Measurements from ENCODE around the gene NGB.
A peak's percentile ranks its signal among the peaks of the same experiment; 100 is the strongest.
"Not testable (repeated sequence)": the region's sequence is repeated elsewhere in the genome, so short reads cannot be mapped to it uniquely, and the experiment has no call there.

The NGB gene, protein sequence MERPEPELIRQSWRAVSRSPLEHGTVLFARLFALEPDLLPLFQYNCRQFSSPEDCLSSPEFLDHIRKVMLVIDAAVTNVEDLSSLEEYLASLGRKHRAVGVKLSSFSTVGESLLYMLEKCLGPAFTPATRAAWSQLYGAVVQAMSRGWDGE

DNA sequence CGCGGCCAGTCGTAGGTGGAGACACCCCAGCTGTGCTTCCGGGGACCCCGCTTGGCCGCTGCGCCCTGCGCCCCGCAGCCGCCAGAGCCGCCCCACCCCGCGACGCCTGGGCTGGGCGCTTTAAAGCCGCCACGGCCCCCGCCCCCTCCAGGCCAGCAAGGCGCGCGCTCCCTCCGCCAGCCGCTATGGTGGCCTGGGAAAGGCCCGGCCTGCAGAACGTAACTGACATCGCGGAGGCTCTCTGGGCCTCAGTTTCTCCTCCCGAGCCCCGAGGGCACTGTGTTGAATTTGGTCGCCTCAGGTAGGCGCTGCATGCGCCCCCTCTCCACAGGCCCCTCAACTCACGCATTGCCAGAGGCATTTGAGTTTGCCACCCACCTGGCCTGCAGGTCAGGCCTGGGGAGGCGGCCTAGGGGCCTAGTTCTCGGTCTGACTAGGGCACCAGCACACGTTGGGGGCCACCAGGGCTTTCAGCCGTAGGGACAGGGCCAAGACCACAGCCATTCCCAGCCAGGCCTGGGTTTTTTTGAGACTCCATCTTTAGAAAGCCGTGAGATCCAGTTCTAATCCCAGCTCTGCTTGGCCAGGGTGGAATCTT, at the start of gene NGB:
NGB (minus strand) TSS at position 94 of the 598 bp plus-strand sequence. CDS start 269 bp downstream, outside the sequence.
- DNase-seq: no peak

DNA sequence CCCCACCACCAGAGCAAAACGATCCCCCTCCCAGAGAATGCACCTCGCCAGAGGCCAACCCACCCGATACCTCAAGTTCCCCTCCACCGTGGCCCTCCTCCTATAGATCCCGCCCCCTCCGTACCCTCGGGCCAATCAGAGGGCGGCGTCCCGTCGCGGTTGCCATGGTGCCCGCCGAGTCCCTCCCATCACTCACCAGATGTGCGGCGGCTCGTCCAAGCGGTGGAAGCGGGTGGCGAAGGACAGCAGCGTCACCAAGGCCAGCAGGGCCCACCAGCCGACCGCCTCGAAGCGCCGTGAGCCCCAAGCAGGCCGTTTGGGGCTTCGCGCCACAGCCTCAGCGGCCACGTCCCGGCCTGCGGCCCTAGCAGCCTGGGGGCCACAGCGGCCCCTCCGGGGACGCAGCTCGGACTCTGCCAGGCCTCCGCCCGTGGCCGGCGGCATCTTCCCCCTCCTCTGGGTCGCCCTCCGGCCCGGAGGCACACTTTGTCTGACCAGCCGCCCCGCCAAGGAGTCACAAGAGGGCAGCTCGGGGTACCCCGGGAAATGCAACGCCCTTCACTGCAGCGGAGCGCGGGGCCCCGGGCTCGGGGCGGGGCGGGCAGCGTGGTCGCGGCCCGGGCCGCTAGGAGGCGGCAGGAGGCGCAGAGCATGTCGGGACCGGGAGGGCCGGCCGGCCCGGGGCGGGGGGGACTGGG, 49.4 kb upstream of the NGB start, which contains the start of gene POMT2:
POMT2 (minus strand) TSS at position 646 of the 698 bp plus-strand sequence; CDS start at position 444, 202 bp downstream.
- peak; percentile 88 for DNase-seq

DNA sequence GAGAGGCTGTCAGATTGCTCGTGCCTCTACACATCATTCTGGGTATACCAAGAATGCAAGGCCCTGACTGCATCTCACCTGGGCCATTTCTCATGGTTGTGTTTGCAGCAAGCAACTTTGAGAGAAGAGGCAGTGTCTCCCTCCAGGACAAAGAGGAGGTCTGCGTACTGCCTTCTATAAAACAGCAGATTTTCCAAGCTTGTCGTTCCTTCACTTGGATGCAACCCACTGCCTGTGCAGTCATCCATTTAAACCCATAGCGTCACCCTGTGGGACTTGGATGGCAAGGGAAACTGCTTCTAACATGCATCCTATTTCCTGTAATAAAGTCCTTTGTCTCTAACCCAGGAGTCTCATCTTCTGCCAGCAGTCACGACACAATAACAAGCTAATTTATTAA, 48.4 kb upstream of the NGB start:
- no peak for DNase-seq

DNA sequence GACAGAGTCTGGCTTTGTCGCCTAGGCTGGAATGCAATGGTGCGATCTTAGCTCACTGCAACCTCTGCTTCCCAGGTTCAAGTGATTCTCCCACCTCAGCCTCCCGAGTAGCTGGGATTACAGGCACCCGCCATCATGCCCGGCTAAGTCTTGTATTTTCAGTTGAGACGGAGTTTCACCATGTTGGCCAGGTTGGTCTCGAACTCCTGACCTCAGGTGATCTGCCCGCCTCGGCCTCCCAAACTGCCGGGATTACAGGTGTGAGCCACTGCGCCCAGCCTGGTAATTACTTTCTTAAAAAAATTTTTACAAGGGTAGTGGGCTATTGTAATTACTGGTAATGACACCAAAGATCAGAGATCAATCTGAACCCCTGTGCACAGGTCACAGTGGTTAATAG, 47.8 kb upstream of the NGB start:
- not testable (repeated sequence) for DNase-seq

DNA sequence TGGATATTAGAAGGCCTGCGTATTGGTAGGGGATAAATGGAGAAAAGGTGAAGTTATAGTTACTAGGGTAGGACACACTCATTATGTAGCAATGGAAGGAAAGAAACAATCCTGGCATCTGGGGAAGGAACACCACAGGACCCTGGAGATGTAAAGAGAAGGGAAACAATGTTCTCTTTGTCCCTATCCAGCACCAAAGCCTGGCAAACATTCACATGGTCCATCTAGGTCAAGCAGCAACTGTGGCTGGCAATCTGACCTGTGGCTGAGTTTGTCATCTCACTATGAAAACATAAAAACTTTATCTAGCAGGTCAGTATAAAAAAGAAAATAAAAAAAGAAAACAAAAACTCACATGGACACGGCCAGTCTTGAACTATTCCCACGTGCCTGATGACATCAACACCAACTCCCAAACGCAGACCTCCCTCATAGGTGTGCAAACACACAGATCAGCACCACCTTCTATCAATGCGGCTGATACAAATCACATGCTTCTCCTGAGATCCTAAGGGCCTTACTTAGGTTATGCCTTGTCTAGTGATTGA, 47.1 kb upstream of the NGB start:
- DNase-seq: no peak

GRCh38 chr14:77316872-77317301, 45.9 kb upstream of the NGB start:
- DNase-seq: peak; percentile 46

DNA sequence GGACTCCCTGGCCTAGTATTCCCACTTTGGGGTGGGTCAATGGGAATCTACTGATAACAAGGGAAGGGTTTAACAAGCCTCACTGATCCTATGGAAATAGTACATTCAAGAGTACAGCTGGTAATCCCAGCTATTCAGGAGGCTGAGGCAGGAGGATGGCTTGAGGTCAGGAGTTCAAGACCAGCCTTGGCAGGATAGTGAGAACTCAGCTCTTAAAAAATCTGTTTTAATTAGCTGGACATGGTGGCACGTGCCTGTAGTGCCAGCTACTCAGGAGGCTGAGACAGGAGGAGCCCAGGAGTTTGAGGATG, 45.1 kb upstream of the NGB start:
- DNase-seq: no peak

- no peak for DNase-seq
Observed at GRCh38 chr14:77314539-77315457, 43.8 kb upstream of the NGB start.

GRCh38 chr14:77314043-77314442, 43.0 kb upstream of the NGB start:
- DNase-seq: no peak

DNA sequence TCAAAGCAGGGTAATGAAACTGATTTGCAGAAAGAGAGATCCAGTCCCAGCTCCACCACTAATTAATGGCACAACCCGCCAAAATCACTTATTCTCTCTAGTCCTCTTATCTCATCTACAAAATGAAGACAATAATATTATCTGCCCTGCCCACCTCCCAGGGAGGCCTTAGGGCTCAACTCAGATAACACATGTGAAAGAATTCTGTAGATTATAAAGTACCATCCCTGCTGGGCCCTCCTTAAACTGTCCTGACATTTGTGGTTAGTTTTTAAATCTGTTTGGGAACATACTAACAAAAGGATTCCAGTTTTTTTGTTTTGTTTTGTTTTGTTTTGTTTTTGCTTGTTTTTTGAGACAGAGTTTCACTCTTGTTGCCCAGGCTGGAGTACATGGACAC, 42.4 kb upstream of the NGB start:
- DNase-seq: no peak

GRCh38 chr14:77311217-77311616, 40.2 kb upstream of the NGB start:
- no peak for DNase-seq

DNA sequence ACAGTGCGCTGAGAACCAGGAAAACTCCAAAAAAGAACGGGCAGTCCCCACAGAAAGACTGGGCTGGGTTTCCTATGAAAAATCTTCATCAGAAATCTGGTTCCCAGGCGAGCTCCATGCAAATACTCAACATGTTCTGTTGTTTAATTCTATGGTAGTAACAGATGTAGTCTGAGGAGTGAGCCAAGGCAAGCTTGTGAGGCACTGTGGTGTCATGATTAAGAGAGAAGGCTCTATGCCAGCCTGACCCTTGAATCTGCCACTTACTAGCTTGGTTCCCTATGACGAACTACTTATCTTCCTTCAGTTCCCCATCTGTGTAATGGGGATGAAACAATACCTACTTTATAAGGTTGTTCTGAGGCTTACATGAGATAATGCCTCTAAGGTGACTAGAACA, 39.0 kb upstream of the NGB start:
- no peak for DNase-seq

DNA sequence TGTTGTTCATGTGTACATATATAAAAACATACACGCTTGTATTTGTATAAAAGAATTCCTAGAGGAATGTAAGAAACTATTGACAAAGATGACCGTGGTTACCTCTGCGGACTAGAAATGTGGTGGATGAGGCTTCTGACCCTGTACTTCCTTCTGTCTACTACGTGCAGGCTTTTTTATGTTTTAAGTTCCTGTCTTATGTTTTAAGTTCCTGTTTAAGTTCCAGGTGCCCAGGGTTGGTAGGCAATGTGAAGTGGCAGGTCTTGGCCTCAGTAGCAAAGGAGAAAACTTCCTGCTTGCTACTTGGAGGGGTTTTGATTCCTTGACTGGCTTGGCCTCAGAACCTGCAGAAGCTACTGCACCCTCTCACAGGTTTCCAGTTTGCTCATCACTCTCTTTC, 38.1 kb upstream of the NGB start:
- no peak for DNase-seq

- DNase-seq: no peak
Observed at GRCh38 chr14:77306851-77307496, 36.0 kb upstream of the NGB start.

DNA sequence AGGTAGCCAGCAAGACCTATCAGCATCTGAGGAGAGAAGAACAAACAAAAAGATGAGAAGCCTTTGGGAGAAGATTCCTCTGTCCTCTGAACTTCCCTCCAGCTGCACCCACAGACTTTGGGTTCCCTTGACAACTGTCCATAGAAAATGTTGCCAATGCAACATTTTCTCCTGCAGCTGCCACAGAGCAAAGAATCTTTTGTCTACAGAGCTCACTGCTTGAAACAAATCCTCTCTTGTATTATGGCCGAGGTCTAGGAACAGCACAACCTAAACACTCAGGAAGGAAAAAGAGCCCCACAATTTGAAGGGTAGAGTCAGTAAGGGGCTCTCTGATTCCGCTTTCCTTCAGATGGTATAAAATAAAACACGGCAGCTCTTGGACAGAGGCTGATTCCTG, 35.4 kb upstream of the NGB start:
- no peak for DNase-seq

DNA sequence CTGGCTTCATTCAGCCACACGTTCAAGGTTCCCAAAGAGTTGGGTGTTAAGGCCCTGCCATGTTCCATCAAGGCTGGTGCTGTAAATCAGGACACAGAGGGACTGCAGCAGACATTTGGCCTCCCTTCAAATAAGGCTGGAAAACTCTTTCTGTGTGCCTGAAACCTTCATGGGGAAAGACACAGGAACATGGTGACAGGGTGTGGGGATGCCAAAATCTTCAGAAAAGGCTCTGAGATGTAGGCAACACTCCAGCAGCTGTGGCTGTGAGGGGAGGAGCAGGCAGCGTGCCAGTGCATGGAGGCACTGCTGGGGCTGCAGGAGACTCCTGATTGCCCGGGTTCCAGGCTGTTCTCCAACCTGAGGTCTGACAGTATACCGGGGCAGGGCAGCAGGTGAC, 34.7 kb upstream of the NGB start:
- no peak for DNase-seq

DNA sequence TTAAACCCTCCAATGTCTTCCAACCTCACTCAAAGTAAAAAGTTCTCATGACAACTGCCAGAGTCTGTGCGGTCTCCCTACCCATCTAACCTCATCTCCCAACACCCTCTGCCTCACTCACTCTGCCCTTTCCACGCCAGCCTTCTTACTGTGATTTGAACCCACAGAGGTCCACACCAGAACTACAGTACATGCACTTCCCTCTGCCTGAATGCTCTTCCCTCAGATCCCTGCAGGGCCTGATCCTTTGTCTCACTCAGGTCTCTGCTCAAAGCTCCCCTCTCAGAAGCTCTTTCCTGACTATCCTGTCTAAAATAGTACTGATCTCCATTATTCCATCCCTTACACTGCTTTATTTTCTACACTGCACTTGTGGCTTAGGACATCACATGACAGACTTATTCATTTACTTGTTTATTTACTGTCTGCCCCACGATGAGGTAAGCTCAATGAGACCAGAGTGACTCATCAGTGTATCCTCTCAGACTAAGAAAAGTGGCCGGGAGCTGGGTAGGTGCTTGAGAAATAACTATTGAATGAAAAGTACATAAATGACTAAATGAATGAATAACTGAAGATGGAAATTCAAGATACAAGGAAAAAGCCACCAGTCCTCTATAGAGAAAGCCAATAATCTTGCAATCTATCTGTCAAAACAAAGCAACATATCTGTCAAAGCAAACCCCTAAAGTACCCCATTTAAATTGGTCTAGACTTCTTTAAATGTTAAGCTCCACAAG, 32.6 kb upstream of the NGB start:
- no peak for DNase-seq

GRCh38 chr14:77302926-77303325, 31.9 kb upstream of the NGB start:
- DNase-seq: no peak

- DNase-seq: peak; percentile 55
Observed at GRCh38 chr14:77301103-77301502, 30.1 kb upstream of the NGB start.

DNA sequence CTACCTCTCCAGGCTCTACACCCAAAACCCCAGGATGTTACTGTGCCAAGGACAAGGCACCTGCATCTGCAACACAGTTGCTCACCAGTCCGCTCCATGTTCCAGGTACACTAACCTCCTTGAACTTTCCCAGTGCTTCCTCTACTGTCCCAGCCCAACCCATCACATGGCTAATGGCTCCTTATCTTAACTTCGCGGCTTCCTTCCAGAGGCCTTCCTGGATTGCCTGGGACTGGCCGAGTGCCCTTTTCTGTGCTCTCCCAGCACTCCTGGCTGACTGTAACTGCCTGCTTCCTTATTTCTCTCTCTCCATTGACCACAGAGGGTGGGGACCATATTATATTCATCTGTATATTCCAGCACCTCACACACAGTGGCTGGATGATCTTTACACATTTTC, 28.8 kb upstream of the NGB start:
- DNase-seq: no peak

DNA sequence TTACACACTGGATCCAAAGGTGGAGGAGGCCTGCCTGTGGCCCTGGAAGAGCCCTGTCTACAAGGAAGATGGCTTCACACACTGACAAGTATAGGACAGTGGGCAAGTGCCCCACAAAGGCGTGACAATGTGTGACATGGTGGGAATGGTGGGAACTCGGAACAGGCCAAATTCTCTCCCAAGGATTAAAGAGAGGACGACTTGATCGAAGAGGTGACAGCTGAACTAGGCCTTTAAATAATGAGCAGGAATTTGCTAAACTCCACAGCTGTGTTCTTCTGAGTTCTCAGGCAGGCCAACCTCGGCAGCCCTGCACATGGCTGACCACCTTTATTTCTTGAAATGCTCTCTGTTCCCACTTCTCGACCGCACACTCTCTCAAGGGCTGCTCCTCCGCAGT, 25.9 kb upstream of the NGB start:
- no peak for DNase-seq

GRCh38 chr14:77296155-77296554, 25.1 kb upstream of the NGB start:
- no peak for DNase-seq
